HG02970 (cell line): ENCODE results near the gene OR2S2.
"Not testable (repeated sequence)": the region's sequence is repeated elsewhere in the genome, so short reads cannot be mapped to it uniquely, and the experiment has no call there.

Experiments used
- ATAC-seq: cut with Tn5 transposase; IDR thresholded peaks from one replicate; pipeline ENCODE4 v1.9.1; 2021; ENCODE audit warnings: mild to moderate bottlenecking, moderate library complexity, moderate number of reproducible peaks; ENCODE audit not compliant: unreplicated experiment, low FRiP score

OR2S2 gene

GRCh38 chr9:35958104-35958837 lies at the start of gene OR2S2:
TSS of gene OR2S2 (minus strand) at chr9:35958154. CDS start at chr9:35958098, 56 bp downstream.
- ATAC-seq: no peak

- no peak for ATAC-seq
These were observed 49.4 kb upstream of the OR2S2 start for GRCh38 chr9:36007316-36007708.

- ATAC-seq: no peak
These were observed 48.8 kb upstream of the OR2S2 start for GRCh38 chr9:36006549-36007315.

GRCh38 chr9:36005891-36006290 lies 47.9 kb upstream of the OR2S2 start:
- ATAC-seq: no peak

GRCh38 chr9:35998333-35998732 lies 40.4 kb upstream of the OR2S2 start:
- ATAC-seq: no peak

- ATAC-seq: not testable (repeated sequence)
These were observed 39.1 kb upstream of the OR2S2 start for GRCh38 chr9:35997016-35997415.

- no peak for ATAC-seq
These were observed 38.5 kb upstream of the OR2S2 start for GRCh38 chr9:35996358-35996970.

- no peak for ATAC-seq
These were observed 37.0 kb upstream of the OR2S2 start for GRCh38 chr9:35994959-35995358.

GRCh38 chr9:35993976-35994720 lies 36.2 kb upstream of the OR2S2 start:
- no peak for ATAC-seq

GRCh38 chr9:35993136-35993535 lies 35.2 kb upstream of the OR2S2 start:
- not testable (repeated sequence) for ATAC-seq

GRCh38 chr9:35990155-35990554 lies 32.2 kb upstream of the OR2S2 start:
- no peak for ATAC-seq

- no peak for ATAC-seq
These were observed 26.1 kb upstream of the OR2S2 start for GRCh38 chr9:35984021-35984420.

GRCh38 chr9:35981699-35982098 lies 23.7 kb upstream of the OR2S2 start:
- no peak for ATAC-seq

GRCh38 chr9:35980289-35981011 lies 22.5 kb upstream of the OR2S2 start:
- ATAC-seq: no peak

- no peak for ATAC-seq
These were observed 20.8 kb upstream of the OR2S2 start for GRCh38 chr9:35978792-35979191.

GRCh38 chr9:35976726-35977125 lies 18.8 kb upstream of the OR2S2 start:
- ATAC-seq: no peak

GRCh38 chr9:35974800-35975199 lies 16.8 kb upstream of the OR2S2 start:
- no peak for ATAC-seq

- no peak for ATAC-seq
These were observed 14.1 kb upstream of the OR2S2 start for GRCh38 chr9:35972093-35972492.

GRCh38 chr9:35967042-35967441 lies 9.1 kb upstream of the OR2S2 start:
- no peak for ATAC-seq

- no peak for ATAC-seq
These were observed 8.5 kb upstream of the OR2S2 start for GRCh38 chr9:35966433-35966832.
